Smooth muscle cell (in vitro differentiated cells): ENCODE measurements around the gene MTMR10. TPM values are rescaled to one million over a fixed set of nuclear protein-coding genes. Genes with fewer than 3 reads are reported as not detected.

Source experiments
- polyA plus RNA-seq: library from polyadenylated mRNA; unstranded; fragments of >200 nt; fragmentation: Nextera tagmentation; extraction: Ambion mirVana; gene quantifications from 2 replicates; pipeline ENCODE4 v1.2.1, GENCODE V29; 2016
- small RNA-seq: library from RNA; depleted of rRNA; stranded (forward); fragments of <200 nt; gene quantifications from one replicate; pipeline ENCODE3, GENCODE V24; 2014
- total RNA-seq: library from RNA; depleted of rRNA; stranded (reverse); fragments of >200 nt; gene quantifications from 2 replicates; pipeline ENCODE4 v1.2.3, GENCODE V29; 2014

Gene MTMR10
- total and polyA plus RNA-seq, 2 experiments from 2014 or later, result 11.6 to 24.9 TPM

Small RNA genes within 50 kb of the gene (small RNA-seq; reads per million reads assigned to genes)
- gene RNU6-466P, result not detected

Other genes starting within 250 kb of the MTMR10 start
- 12.1 and 20.2 TPM in 2 replicates for gene FAN1, start 87.7 kb downstream of the MTMR10 start, total RNA-seq
- 7.2 and 7.7 TPM in 2 replicates for gene FAN1, start 87.7 kb downstream of the MTMR10 start, polyA plus RNA-seq
- gene TRPM1, start 110.1 kb upstream of the MTMR10 start, total RNA-seq, result 1.3 TPM in 1 of 2 replicates, not detected in the other
- 0.33 TPM in 1 of 2 replicates, not detected in the other for gene TRPM1, start 110.1 kb upstream of the MTMR10 start, polyA plus RNA-seq